Measurements from ENCODE around the gene SYNGR3.

GRCh38 chr16:1972490-1972877 is 17.3 kb upstream of the SYNGR3 start:
- TF ChIP-seq CTCF (IDR thresholded peaks at IDR 0.05; ENCODE audit: insufficient read depth, low read length, poor library complexity, severe bottlenecking) (no peak), EZH2phosphoT487 (conservative IDR thresholded peaks at IDR 0.05; ENCODE audit: low read length) (no peak)

Data from SU-DHL-6 (cell line).